ENCODE results near the gene HIVEP3.
A peak's percentile ranks its signal among the peaks of the same experiment; 100 is the strongest.

Gene HIVEP3

GRCh38 chr1:41479000-41479807 lies 439.5 kb downstream of the HIVEP3 start:
- no peak for DNase-seq
- no peak overlapping the region for H3K4me3 Mint-ChIP-seq
- peaks cover 6% of the 10 kb centered on the region for H3K4me1 Mint-ChIP-seq
- H3K27me3 Mint-ChIP-seq: peaks cover 27% of the 10 kb centered on the region
- H3K27ac Mint-ChIP-seq: no peak overlapping the region
- no peak for ATAC-seq
- H3K9me3 Mint-ChIP-seq: no peaks in the 10 kb centered on the region

DNA sequence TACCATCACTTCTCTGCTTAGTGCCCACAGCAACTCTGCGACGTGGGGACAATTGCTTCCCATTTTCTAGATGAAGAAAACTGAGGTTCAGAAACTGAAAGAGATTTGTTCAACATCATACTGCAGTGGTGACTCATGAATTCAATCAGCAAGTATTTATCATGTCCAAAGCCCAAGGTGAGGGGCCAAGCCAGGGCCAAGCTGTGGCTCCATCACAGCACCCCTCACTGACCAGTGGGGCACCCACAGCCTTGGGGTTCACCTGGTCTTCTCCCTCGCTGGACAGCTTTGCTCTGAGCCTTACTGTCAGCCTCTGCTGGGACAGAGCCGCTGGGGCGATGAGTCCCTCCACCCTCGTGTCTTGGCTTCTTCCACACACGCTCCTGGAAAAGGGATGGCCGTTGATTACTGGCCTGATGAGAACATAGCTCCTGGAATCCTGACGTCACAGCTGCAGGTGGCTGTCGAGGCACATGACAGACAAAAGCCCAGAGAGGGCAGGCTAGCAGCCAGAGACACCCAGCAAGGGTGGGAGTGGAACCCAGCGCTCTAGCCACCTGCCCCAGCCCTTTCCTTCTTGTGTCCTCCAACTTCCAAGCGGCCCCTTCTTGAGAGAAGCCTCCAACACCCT lies 440.5 kb downstream of the HIVEP3 start:
- Mint-ChIP-seq H3K4me3 (no peak overlapping the region), H3K4me1 (peaks cover 6% of the 10 kb centered on the region), H3K27ac (no peak overlapping the region), H3K9me3 (no peaks in the 10 kb centered on the region), H3K27me3 (peaks cover 17% of the 10 kb centered on the region)
- no peak for DNase-seq
- no peak for ATAC-seq

DNA sequence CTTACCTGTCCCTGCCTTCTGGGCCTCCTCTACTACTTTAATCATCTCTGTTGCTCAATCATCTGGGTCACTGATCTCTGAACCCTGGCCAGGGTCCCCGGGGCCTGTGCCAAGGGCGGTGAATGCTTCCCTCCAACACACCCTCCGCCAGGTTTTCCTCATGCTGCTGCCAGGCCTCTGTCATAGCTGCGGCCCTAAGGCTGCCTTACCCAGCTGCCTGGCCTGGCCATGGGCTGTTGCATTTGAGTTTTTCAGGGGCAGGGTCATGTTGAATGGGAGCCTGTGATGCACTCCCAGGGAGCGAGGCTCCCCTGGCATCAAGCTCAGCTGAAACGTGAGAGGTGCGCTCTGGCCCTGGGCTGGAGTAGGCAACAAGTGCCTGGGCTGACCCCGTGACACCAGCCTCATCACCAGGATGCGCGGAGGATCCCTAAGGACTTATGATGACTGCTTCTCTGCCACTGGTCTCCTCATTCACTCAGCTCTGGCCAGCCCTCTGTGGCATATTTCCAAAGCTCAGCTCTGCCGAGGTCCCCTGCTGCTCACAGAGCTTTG lies 441.8 kb downstream of the HIVEP3 start:
- no peak for DNase-seq
- Mint-ChIP-seq H3K9me3 (no peaks in the 10 kb centered on the region), H3K27ac (no peak overlapping the region), H3K4me3 (no peak overlapping the region), H3K4me1 (no peaks in the 10 kb centered on the region), H3K27me3 (peaks cover 12% of the 10 kb centered on the region)
- no peak for ATAC-seq

- Mint-ChIP-seq H3K27ac (no peak overlapping the region), H3K9me3 (no peaks in the 10 kb centered on the region), H3K27me3 (peaks cover 12% of the 10 kb centered on the region), H3K4me1 (no peaks in the 10 kb centered on the region), H3K4me3 (no peak overlapping the region)
- ATAC-seq (no peak), DNase-seq (no peak)
Observed at GRCh38 chr1:41475859-41476567, 442.7 kb downstream of the HIVEP3 start.

DNA sequence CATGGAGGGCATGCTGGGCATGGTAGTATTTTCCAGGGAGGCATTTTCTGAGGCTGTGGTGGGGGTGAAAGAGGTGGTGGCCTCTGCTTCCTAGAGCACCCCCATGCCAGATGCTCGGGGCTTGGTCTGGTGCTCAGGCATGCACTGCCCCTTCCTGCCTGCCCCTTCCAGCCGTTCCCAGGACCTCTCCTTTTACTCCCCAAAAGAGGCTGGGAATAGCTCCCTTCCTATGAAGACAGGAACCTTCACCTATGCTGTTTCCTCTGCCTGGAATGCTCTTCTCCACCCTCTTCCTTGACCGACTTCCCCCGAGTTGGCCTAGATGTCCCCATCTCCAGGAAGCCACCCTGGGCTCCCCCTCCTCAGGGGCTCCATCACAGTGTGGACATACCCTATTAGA lies 443.4 kb downstream of the HIVEP3 start:
- H3K27ac Mint-ChIP-seq: peak overlapping the region in 1 of 2 donors; percentile 52
- ATAC-seq: no peak
- no peaks in the 10 kb centered on the region for H3K9me3 Mint-ChIP-seq
- no peak overlapping the region for H3K4me3 Mint-ChIP-seq
- no peaks in the 10 kb centered on the region for H3K4me1 Mint-ChIP-seq
- DNase-seq: no peak
- H3K27me3 Mint-ChIP-seq: peaks cover 12% of the 10 kb centered on the region

DNA sequence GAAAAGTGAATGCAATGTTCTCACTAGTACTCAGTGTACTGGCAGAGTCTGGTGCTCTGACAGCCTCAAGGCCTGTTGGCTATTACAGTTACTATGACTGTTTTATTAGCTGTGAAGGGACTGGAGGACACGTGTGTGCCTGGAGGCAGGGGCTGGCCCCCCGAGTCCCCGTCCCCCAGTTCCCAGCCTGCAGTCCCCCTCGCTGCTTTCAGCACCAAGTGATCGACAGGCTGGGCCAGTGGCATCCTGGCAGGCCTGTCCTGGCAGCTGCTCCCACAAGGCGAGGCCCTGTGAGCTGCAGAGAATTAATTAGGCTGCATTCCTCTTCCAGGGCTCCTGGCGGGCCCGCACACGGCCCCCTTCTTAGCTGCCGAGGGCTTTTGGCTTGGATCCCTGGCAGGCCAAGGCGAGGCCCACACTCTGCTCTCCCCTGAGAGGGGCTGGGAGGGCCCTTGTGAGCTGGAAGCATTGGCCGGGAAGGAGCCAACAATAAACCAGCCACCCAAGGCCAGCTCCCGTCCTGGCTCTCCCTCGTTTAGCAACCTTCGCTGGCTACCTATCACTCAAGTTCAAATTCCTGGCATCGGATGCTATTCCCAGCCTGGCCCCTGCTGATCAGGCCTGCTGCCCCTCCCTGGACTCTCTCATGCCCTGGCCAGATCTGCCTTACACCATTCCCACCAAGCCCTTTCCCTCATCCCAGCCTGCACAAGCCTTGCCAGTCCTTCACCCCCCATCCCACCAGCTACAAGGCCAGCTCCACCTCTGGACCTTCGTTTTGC lies 444.0 kb downstream of the HIVEP3 start:
- ATAC-seq (no peak), DNase-seq (no peak)
- no peak overlapping the region for H3K4me3 Mint-ChIP-seq
- peak overlapping the region; percentile 16 to 20 for H3K27ac Mint-ChIP-seq
- no peaks in the 10 kb centered on the region for H3K4me1 Mint-ChIP-seq
- peaks cover 8% of the 10 kb centered on the region for H3K27me3 Mint-ChIP-seq
- no peaks in the 10 kb centered on the region for H3K9me3 Mint-ChIP-seq

- no peak overlapping the region for H3K4me3 Mint-ChIP-seq
Observed at GRCh38 chr1:41473738-41474362, 444.9 kb downstream of the HIVEP3 start.

GRCh38 chr1:41471658-41472057 lies 447.1 kb downstream of the HIVEP3 start:
- DNase-seq (no peak), ATAC-seq (no peak)
- Mint-ChIP-seq H3K27me3 (no peaks in the 10 kb centered on the region), H3K27ac (no peak overlapping the region), H3K4me1 (no peaks in the 10 kb centered on the region), H3K4me3 (no peak overlapping the region), H3K9me3 (no peaks in the 10 kb centered on the region)

More at GRCh38 chr1:41473738-41474362, 444.9 kb downstream of the HIVEP3 start:
- ATAC-seq (no peak), DNase-seq (no peak)
- H3K27ac Mint-ChIP-seq: no peak overlapping the region
- H3K4me1 Mint-ChIP-seq: no peaks in the 10 kb centered on the region
- peaks cover under 1% of the 10 kb centered on the region for H3K27me3 Mint-ChIP-seq
- no peaks in the 10 kb centered on the region for H3K9me3 Mint-ChIP-seq

DNA sequence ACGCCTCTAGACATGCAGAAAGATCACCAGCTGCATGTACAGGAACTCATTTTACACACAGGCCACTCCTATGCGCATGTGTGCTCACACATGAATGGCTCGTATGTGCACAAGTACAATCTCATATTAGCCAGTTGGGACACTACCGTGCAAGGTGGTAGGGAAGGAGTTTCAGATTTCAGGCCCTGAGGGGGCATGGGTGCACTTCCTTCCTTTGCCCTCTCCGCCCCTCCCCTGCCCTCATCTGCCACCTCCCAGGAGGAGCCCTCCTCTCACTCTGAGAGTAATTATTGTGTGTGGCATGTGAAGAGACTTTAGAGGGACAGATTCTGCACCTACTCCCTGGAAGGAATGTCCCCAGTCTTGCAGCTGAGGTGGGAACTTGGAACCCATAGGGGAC lies 449.0 kb downstream of the HIVEP3 start:
- ATAC-seq: no peak
- DNase-seq: no peak
- H3K27ac Mint-ChIP-seq: no peak overlapping the region
- no peak overlapping the region for H3K4me3 Mint-ChIP-seq
- no peaks in the 10 kb centered on the region for H3K4me1 Mint-ChIP-seq
- no peaks in the 10 kb centered on the region for H3K9me3 Mint-ChIP-seq
- H3K27me3 Mint-ChIP-seq: no peaks in the 10 kb centered on the region

- no peaks in the 10 kb centered on the region for H3K4me1 Mint-ChIP-seq
- ATAC-seq (no peak), DNase-seq (no peak)
- H3K27me3 Mint-ChIP-seq: no peaks in the 10 kb centered on the region
- H3K27ac Mint-ChIP-seq: no peak overlapping the region
- no peaks in the 10 kb centered on the region for H3K9me3 Mint-ChIP-seq
- no peak overlapping the region for H3K4me3 Mint-ChIP-seq
Observed at GRCh38 chr1:41468122-41468762, 450.5 kb downstream of the HIVEP3 start.

GRCh38 chr1:41467673-41468072 lies 451.0 kb downstream of the HIVEP3 start:
- Mint-ChIP-seq H3K4me3 (no peak overlapping the region), H3K9me3 (no peaks in the 10 kb centered on the region), H3K4me1 (no peaks in the 10 kb centered on the region), H3K27ac (no peak overlapping the region), H3K27me3 (no peaks in the 10 kb centered on the region)
- no peak for ATAC-seq
- no peak for DNase-seq

GRCh38 chr1:41466146-41466545 lies 452.6 kb downstream of the HIVEP3 start:
- no peaks in the 10 kb centered on the region for H3K4me1 Mint-ChIP-seq
- no peaks in the 10 kb centered on the region for H3K9me3 Mint-ChIP-seq

DNA sequence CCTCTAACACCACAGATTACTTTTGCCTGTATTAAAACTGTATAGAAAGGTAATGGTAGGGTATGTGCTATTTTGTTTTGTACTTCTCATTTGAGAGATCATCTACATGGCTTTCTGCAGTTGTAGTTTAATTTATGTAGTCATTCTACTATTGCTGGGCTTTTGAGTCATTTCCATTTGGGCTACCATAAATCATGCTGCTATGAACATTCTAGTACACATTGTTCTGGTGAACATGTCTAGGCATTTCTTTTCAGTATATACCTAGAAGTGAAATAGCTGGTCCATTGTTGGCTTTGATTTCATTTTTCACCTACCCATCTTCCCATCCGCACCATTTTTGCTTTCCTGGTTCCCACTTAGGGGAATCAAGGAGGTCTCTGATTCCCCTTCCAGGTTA lies 453.0 kb downstream of the HIVEP3 start:
- DNase-seq: no peak
- ATAC-seq: no peak
- no peak overlapping the region for H3K27ac Mint-ChIP-seq
- no peaks in the 10 kb centered on the region for H3K4me1 Mint-ChIP-seq
- no peaks in the 10 kb centered on the region for H3K9me3 Mint-ChIP-seq
- no peaks in the 10 kb centered on the region for H3K27me3 Mint-ChIP-seq
- H3K4me3 Mint-ChIP-seq: no peak overlapping the region

More at GRCh38 chr1:41466146-41466545, 452.6 kb downstream of the HIVEP3 start:
- ATAC-seq: no peak
- no peak overlapping the region for H3K27ac Mint-ChIP-seq
- no peak overlapping the region for H3K4me3 Mint-ChIP-seq
- no peaks in the 10 kb centered on the region for H3K27me3 Mint-ChIP-seq
- DNase-seq: no peak

DNA sequence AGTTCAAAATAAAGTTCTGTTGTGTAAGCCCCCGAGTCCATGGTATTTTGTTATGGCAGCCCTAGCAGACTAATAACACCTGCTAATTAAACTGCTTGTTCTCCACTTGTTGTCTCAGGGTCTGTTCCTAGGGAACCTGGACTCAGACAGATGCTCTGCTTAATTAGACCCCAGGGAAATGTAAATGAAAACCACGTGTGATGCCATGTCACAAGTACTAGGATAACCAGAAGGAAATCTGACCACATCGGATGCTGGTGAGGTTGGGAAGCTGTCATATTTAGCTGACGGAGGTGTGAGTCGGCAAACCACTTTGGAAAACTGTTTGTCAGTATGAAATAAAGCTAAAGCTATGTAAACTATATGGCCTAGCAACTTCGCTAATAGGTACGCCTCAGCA lies 453.8 kb downstream of the HIVEP3 start:
- ATAC-seq: no peak

More for the DNA sequence above, 453.8 kb downstream of the HIVEP3 start:
- no peak overlapping the region for H3K4me3 Mint-ChIP-seq
- H3K4me1 Mint-ChIP-seq: no peaks in the 10 kb centered on the region
- no peak for DNase-seq
- no peak overlapping the region for H3K27ac Mint-ChIP-seq
- H3K27me3 Mint-ChIP-seq: no peaks in the 10 kb centered on the region
- no peaks in the 10 kb centered on the region for H3K9me3 Mint-ChIP-seq
